Measurements from ENCODE around the gene LOXHD1.

LOXHD1 gene

GRCh38 chr18:46702471-46702870 is 45.5 kb upstream of the LOXHD1 start:
- Histone ChIP-seq H3K4me1 (ENCODE audit: control insufficient read depth in 1 of 2, insufficient read depth in 2 of 2, low read length in 2 of 2) (peaks cover 0 to 5% of the 10 kb centered on the region in 2 experiments), H3K27me3 (ENCODE audit: insufficient read depth, low read length) (no peaks in the 10 kb centered on the region), H4K8ac (ENCODE audit: low read depth, low read length) (no peak overlapping the region), H3K27ac (ENCODE audit: low read depth, low read length) (no peak overlapping the region), H3K79me1 (ENCODE audit: low read length) (no peaks in the 10 kb centered on the region), H3K23ac (ENCODE audit: low read length) (no peak overlapping the region), H2AFZ (ENCODE audit: insufficient read depth, low read length, poor library complexity) (no peak overlapping the region), H3K14ac (ENCODE audit: low read length) (no peak overlapping the region), H4K12ac (ENCODE audit: low read depth, low read length) (no peak overlapping the region), H2BK120ac (ENCODE audit: insufficient read depth, low read length, poor library complexity) (no peak overlapping the region), H2AK5ac (ENCODE audit: low read length) (no peak overlapping the region), H2BK12ac (ENCODE audit: low read length) (no peak overlapping the region), H3K79me2 (ENCODE audit: control insufficient read depth, insufficient read depth, low read length, poor library complexity) (no peaks in the 10 kb centered on the region), H2BK5ac (ENCODE audit: low read depth, low read length, poor library complexity) (no peak overlapping the region), H3K4me2 (ENCODE audit: low read length) (no peak overlapping the region), H3K18ac (ENCODE audit: low read length) (no peak overlapping the region), H3K9me3 (ENCODE audit: insufficient read depth, low read depth, low read length) (peaks cover 2% of the 10 kb centered on the region), H3K4me3 (ENCODE audit: low read depth, low read length) (no peak overlapping the region), H3K4ac (ENCODE audit: low read depth, low read length) (no peak overlapping the region), H3K9ac (ENCODE audit: low read length) (no peak overlapping the region), H3K36me3 (ENCODE audit: control insufficient read depth in 1 of 2, insufficient read depth in 2 of 2, low read length in 2 of 2) (no peaks in the 10 kb centered on the region), H4K91ac (ENCODE audit: low read depth, low read length) (no peak overlapping the region)
- no CpG with 5 or more reads among the region's 6 CpGs for WGBS (ENCODE audit: extremely low coverage, insufficient coverage, insufficient read length)
- DNase-seq = no peak

- Histone ChIP-seq H3K14ac (ENCODE audit: low read length) (no peak overlapping the region), H3K4me3 (ENCODE audit: low read depth, low read length) (no peak overlapping the region), H3K4me1 (ENCODE audit: control insufficient read depth in 1 of 2, insufficient read depth in 2 of 2, low read length in 2 of 2) (no peaks in the 10 kb centered on the region), H2AK5ac (ENCODE audit: low read length) (no peak overlapping the region), H3K18ac (ENCODE audit: low read length) (no peak overlapping the region), H4K8ac (ENCODE audit: low read depth, low read length) (no peak overlapping the region), H3K27me3 (ENCODE audit: insufficient read depth, low read length) (no peaks in the 10 kb centered on the region), H3K4ac (ENCODE audit: low read depth, low read length) (no peak overlapping the region), H2BK120ac (ENCODE audit: insufficient read depth, low read length, poor library complexity) (no peak overlapping the region), H3K79me1 (ENCODE audit: low read length) (no peaks in the 10 kb centered on the region), H3K79me2 (ENCODE audit: control insufficient read depth, insufficient read depth, low read length, poor library complexity) (no peaks in the 10 kb centered on the region), H3K9ac (ENCODE audit: low read length) (no peak overlapping the region), H3K9me3 (ENCODE audit: insufficient read depth, low read depth, low read length) (peaks cover 3% of the 10 kb centered on the region), H3K4me2 (ENCODE audit: low read length) (no peak overlapping the region), H2AFZ (ENCODE audit: insufficient read depth, low read length, poor library complexity) (no peak overlapping the region), H4K12ac (ENCODE audit: low read depth, low read length) (no peak overlapping the region), H2BK5ac (ENCODE audit: low read depth, low read length, poor library complexity) (no peak overlapping the region), H3K23ac (ENCODE audit: low read length) (no peak overlapping the region), H3K36me3 (ENCODE audit: control insufficient read depth in 1 of 2, insufficient read depth in 2 of 2, low read length in 2 of 2) (no peaks in the 10 kb centered on the region), H3K27ac (ENCODE audit: low read depth, low read length) (no peak overlapping the region), H2BK12ac (ENCODE audit: low read length) (no peak overlapping the region), H4K91ac (ENCODE audit: low read depth, low read length) (no peak overlapping the region)
- no peak for DNase-seq
- WGBS (ENCODE audit: extremely low coverage, insufficient coverage, insufficient read length) = no CpG with 5 or more reads among the region's 5 CpGs
Measured at GRCh38 chr18:46700066-46700824, 43.2 kb upstream of the LOXHD1 start.

GRCh38 chr18:46696702-46697101 is 39.7 kb upstream of the LOXHD1 start:
- no peak overlapping the region for H4K12ac ChIP-seq (ENCODE audit: low read depth, low read length)
- DNase-seq = no peak
- H3K4me2 ChIP-seq (ENCODE audit: low read length) = no peak overlapping the region
- no peak overlapping the region for H4K91ac ChIP-seq (ENCODE audit: low read depth, low read length)
- no peak overlapping the region for H4K8ac ChIP-seq (ENCODE audit: low read depth, low read length)
- no peak overlapping the region for H2AFZ ChIP-seq (ENCODE audit: insufficient read depth, low read length, poor library complexity)
- no peak overlapping the region for H3K14ac ChIP-seq (ENCODE audit: low read length)
- H3K4me3 ChIP-seq (ENCODE audit: low read depth, low read length) = no peak overlapping the region
- H3K4me1 ChIP-seq (ENCODE audit: control insufficient read depth in 1 of 2, insufficient read depth in 2 of 2, low read length in 2 of 2) = no peaks in the 10 kb centered on the region
- no peaks in the 10 kb centered on the region for H3K27me3 ChIP-seq (ENCODE audit: insufficient read depth, low read length)
- no peak overlapping the region for H3K9ac ChIP-seq (ENCODE audit: low read length)
- H2BK5ac ChIP-seq (ENCODE audit: low read depth, low read length, poor library complexity) = no peak overlapping the region
- H3K18ac ChIP-seq (ENCODE audit: low read length) = no peak overlapping the region
- H2BK120ac ChIP-seq (ENCODE audit: insufficient read depth, low read length, poor library complexity) = no peak overlapping the region
- H3K27ac ChIP-seq (ENCODE audit: low read depth, low read length) = no peak overlapping the region
- H3K9me3 ChIP-seq (ENCODE audit: insufficient read depth, low read depth, low read length) = peaks cover 3% of the 10 kb centered on the region
- no peaks in the 10 kb centered on the region for H3K79me1 ChIP-seq (ENCODE audit: low read length)
- no peak overlapping the region for H3K4ac ChIP-seq (ENCODE audit: low read depth, low read length)
- H3K79me2 ChIP-seq (ENCODE audit: control insufficient read depth, insufficient read depth, low read length, poor library complexity) = no peaks in the 10 kb centered on the region
- no peak overlapping the region for H3K23ac ChIP-seq (ENCODE audit: low read length)
- no peaks in the 10 kb centered on the region for H3K36me3 ChIP-seq (ENCODE audit: control insufficient read depth in 1 of 2, insufficient read depth in 2 of 2, low read length in 2 of 2)
- H2BK12ac ChIP-seq (ENCODE audit: low read length) = no peak overlapping the region
- H2AK5ac ChIP-seq (ENCODE audit: low read length) = no peak overlapping the region

- no peak for DNase-seq
- Histone ChIP-seq H3K14ac (ENCODE audit: low read length) (no peak overlapping the region), H3K23ac (ENCODE audit: low read length) (no peak overlapping the region), H3K79me2 (ENCODE audit: control insufficient read depth, insufficient read depth, low read length, poor library complexity) (no peaks in the 10 kb centered on the region), H4K91ac (ENCODE audit: low read depth, low read length) (no peak overlapping the region), H3K4ac (ENCODE audit: low read depth, low read length) (no peak overlapping the region), H2BK120ac (ENCODE audit: insufficient read depth, low read length, poor library complexity) (no peak overlapping the region), H3K4me1 (ENCODE audit: control insufficient read depth in 1 of 2, insufficient read depth in 2 of 2, low read length in 2 of 2) (no peaks in the 10 kb centered on the region), H2BK12ac (ENCODE audit: low read length) (no peak overlapping the region), H4K12ac (ENCODE audit: low read depth, low read length) (no peak overlapping the region), H3K18ac (ENCODE audit: low read length) (no peak overlapping the region), H3K27ac (ENCODE audit: low read depth, low read length) (no peak overlapping the region), H3K9ac (ENCODE audit: low read length) (no peak overlapping the region), H3K27me3 (ENCODE audit: insufficient read depth, low read length) (no peaks in the 10 kb centered on the region), H3K9me3 (ENCODE audit: insufficient read depth, low read depth, low read length) (peaks cover 3% of the 10 kb centered on the region), H3K79me1 (ENCODE audit: low read length) (no peaks in the 10 kb centered on the region), H4K8ac (ENCODE audit: low read depth, low read length) (no peak overlapping the region), H2BK5ac (ENCODE audit: low read depth, low read length, poor library complexity) (no peak overlapping the region), H2AFZ (ENCODE audit: insufficient read depth, low read length, poor library complexity) (no peak overlapping the region), H2AK5ac (ENCODE audit: low read length) (no peak overlapping the region), H3K4me3 (ENCODE audit: low read depth, low read length) (no peak overlapping the region), H3K4me2 (ENCODE audit: low read length) (no peak overlapping the region), H3K36me3 (ENCODE audit: control insufficient read depth in 1 of 2, insufficient read depth in 2 of 2, low read length in 2 of 2) (no peaks in the 10 kb centered on the region)
- WGBS (ENCODE audit: extremely low coverage, insufficient coverage, insufficient read length) = no CpG with 5 or more reads among the region's 3 CpGs
Measured at GRCh38 chr18:46696268-46696667, 39.2 kb upstream of the LOXHD1 start.

Data from trophoblast cell (in vitro differentiated cells and primary cell).